ENCODE results near the gene C1QL1.

C1QL1 gene

GRCh38 chr17:44968225-44969143, at the start of gene C1QL1:
Gene C1QL1 (minus strand): TSS chr17:44968303. CDS start chr17:44968048, 255 bp downstream.
- DNase-seq (ENCODE audit: low read depth in 2 of 2): peak; percentile 70 to 72

GRCh38 chr17:45016823-45017222, 48.7 kb upstream of the C1QL1 start:
- no peak for DNase-seq (ENCODE audit: low read depth in 2 of 2)

DNA sequence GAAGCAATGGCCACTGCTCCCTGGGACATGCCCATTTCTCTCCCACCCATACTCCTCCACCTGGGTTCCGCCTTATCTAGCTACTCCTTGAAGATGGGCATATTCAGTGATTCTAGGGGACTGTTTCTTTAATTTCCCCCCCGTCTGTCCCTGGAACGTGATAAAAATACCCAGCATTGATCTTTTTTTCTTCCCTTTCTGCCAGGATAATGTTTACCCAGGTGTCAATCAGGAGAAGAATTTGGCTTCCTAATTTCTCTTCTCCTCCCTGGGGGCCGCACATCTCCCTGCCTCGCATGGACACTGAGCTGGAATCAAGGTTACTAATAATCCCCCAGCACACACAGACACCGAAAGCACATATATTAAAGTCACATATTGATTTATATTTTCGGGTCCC, 48.1 kb upstream of the C1QL1 start:
- no peak for DNase-seq (ENCODE audit: low read depth in 2 of 2)

DNA sequence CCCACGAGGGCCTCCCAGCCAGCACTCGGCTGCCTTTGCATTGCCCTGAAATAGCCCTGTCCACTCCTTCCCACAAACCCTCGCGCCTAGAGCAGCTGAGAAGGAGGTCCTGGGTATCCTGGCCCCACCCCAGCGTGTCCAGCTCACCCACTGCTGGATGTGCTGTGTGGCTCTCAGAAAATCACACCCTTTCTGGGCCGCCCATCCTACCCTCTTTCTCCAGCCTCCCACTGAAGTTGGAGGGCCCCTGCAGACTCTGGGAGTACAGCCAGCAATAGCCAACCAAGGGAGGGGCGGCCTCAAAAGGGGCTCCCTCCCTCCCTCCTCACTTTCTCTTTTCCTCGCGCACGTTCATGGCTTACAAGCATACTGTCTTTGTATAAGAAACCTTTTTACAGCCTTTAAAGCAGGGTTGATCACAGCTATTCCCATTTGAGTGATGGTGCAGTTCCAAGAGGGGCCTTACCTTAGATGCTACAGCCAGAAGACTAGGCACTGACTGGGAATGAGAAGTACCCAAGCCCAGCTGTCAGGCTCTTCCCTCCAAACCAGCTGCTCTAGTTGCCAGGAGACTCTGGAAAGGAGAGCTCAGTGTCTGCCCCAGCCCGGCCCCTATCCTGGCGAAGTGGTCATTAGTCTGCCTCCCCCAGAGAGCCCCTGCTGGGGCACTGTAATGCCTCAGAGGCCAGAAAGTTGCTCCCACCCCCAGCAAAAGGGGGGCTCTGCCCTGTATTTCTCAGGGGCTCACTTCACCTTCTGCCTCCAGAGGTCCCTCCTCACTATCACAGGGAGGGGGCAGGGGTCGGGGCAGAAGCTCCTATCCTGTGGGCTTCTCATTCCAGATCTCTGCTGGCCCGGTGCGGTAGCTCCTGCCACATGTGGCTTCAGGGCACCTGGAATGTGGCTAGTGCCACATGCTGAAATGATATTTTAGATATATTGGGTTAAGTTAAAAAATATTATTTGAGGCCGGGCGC, 45.2 kb upstream of the C1QL1 start:
- DNase-seq (ENCODE audit: low read depth in 2 of 2): no peak

- DNase-seq (ENCODE audit: low read depth in 2 of 2): no peak
Measured at GRCh38 chr17:45011767-45012166, 43.7 kb upstream of the C1QL1 start.

DNA sequence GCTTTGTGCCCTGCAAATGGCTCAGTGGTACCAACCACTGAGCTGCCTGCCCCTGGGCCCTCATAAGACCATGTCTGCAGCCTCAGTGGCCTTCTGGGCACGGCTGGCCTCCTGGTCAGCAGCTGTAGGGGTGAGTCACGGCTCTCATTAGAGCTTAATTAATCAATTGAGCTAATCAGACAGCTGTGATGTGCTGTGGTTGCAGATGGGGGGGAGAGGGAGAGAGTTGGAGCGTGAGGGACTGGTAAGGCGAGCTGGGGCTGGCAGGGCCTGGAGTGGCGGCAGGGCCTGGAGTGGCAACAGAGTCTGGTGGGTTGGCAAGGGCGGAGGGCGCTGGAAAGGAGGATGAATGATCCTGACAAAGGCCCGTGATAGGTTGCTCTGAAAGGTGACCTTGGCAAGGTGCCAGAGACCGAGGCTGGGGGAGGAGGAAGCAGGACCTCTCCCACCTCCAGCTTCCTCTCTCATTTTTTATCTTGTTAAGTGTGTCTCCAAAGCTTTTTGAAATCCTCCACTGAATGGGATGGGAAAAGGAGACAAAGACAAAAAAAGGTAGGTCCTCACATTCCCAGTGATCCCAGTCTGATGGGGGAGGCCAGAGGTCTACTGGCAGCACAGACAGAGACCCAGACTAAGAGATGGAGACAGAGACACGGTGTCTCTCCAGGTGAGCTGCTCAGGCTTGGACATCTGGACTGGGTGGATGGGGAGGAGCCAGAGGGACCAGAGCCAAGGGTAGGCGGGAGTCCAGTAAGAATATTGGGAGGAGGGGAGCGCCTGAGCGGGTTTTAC, 41.8 kb upstream of the C1QL1 start:
- DNase-seq (ENCODE audit: low read depth in 2 of 2): no peak

DNA sequence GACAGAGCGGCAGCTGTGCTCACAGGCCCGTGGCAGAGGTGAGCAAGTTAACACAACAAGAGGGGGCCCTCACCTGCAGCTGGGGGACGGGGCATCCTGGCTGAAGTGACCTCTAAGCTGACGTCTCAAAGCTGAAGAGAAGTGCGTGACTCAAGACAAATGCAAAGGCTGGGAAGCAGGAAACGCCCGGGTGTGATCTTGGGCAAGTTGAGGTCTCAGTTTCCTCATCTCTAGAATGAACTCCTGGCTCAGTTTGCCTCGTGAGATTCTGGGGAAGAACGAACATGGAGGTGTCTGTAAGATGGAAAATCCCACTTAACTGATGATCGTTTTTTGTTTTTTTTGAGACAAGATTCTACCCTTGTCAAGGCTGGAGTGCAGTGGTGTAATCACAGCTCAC, 40.1 kb upstream of the C1QL1 start:
- no peak for DNase-seq (ENCODE audit: low read depth in 2 of 2)

DNA sequence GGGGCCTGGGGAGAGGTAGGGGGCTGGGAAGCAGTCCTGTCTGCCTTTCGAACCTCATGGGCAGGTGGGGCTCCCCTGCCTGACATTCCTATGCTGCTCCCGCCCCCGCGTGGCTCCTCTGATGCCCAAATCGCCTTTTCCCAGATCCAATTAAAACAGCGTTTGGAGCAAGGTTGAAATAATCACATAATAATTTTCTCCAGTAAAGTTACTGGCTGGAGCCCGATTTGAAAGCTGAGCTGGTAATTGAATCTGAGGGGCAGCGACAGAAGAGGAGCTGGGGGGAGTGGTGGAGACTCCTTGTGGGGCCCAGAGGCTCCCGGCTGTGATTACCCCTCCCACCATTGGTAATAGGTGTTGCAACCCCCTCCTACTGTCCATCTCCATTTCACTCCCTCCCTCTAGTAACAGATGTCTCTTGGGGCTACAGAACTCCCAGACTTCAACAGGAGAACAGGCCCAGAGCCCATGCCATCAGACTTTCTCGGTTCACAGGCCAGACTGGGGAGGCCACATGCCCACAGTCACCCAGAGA, 38.9 kb upstream of the C1QL1 start:
- no peak for DNase-seq (ENCODE audit: low read depth in 2 of 2)

DNA sequence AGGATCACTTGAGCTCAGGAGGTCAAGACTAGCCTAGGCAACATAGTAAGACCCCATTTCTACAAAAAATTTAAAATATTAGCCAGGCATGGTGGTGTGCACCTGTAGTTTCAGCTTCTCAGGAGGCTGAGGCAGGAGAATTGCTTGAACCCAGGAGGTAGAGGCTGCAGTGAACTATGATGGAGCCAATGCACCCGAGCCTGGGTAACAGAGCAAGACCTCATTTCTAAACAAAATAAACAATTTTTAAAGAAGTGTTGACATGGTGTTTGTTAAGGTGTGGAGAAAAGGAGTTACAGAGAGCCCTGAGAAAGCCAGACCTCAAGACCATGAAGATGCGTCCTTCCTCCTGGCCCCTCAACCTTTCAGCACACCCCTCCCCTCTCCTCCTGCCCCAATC, 37.6 kb upstream of the C1QL1 start:
- no peak for DNase-seq (ENCODE audit: low read depth in 2 of 2)

DNA sequence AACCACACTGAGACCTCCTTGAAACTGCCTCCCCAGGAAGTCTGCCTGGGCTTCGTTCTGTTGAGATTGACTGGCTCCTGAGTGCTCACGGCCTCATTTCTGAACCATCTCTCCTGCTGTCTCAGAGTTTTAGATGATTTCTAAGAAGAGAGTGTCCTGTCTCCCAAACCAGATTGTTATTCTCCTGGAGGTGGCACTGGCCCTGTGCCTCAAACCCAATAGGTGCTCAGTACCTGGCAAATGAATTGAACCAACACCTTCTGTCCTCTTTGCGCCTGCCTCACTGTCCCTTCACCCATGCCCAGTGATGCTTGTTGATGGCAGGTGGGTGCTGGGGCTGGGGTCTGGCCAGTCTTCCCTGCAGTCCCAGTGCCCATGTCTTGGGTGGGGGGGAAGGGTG, 36.3 kb upstream of the C1QL1 start:
- no peak for DNase-seq (ENCODE audit: low read depth in 2 of 2)

DNA sequence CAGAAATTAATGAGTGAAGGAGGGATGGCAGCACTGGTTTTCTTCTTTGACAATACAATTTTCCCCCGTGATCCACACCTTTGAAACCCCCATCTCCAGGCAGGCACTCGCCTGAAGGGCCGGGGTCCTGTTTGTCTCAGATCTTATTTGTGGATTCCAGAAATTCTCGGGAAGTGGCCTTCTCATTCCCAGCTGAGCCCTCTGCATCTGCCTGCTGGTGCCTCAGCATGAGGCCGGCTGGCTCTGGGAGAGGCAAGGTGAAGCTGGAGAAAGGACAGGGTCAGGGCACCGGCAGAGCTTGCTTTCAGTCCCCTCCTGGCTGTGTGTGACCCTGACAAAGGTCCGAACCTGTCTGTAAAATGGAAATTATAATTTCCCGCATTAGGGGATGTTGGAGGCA, 35.8 kb upstream of the C1QL1 start:
- no peak for DNase-seq (ENCODE audit: low read depth in 2 of 2)

- no peak for DNase-seq (ENCODE audit: low read depth in 2 of 2)
Measured at GRCh38 chr17:45001310-45001709, 33.2 kb upstream of the C1QL1 start.

- no peak for DNase-seq (ENCODE audit: low read depth in 2 of 2)
Measured at GRCh38 chr17:44999433-44999832, 31.3 kb upstream of the C1QL1 start.

DNA sequence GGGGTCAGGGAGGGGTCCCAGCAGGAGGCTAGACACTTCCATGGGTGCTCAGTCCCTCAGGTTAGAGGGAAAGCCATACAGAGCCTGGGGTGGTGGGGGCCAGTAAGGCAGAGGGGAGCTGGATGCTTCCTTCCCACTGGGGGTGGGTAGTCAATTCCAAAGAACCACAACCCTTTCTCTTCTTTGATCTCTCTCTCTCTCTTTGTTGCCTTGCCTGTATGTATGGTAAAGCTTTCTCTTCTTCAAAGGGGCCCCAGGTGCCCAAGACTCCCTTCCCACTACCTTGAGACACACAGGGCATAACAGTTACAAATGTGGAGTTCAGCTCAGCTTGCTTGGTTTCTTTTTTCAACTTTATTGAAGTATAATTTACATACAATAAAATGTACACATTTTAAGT, 30.5 kb upstream of the C1QL1 start:
- DNase-seq (ENCODE audit: low read depth in 2 of 2): no peak

DNA sequence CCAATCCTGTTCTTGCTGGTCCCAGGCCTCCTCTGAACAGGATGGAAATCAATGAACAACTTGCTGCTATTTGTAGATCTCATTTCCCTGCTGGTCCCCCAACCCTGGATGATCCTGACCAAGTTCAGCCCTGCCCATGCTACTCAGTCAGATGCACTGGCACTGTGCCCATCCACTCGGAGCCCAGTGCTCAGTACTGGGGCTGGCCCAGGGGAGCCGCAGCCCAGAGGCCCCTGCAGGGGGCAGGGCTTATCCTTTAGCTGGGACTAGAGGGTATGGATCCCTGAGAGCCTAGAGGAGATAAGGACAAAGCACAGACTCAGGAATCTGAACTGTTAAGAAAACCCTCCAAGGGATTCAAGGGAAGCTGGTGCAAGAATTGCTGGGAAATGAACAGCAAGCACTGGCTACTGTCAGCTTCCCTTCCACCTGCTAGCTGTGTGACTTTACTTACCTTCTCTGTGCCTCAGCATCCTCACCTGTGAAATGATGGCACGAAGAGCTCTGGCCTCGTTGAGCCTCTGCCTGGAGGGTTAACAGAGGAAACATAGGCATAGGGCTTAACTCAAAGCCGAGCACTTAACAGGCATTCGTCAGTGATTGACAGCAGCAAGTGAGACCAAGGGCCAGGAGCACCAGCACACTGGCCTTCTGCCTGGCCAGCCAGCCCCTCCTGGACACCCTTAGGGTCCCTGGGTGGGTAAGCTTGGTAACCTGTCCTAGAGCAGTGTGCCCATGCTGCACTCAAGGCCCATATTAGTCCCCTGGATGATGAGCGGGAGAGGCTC, 29.8 kb upstream of the C1QL1 start:
- no peak for DNase-seq (ENCODE audit: low read depth in 2 of 2)

DNA sequence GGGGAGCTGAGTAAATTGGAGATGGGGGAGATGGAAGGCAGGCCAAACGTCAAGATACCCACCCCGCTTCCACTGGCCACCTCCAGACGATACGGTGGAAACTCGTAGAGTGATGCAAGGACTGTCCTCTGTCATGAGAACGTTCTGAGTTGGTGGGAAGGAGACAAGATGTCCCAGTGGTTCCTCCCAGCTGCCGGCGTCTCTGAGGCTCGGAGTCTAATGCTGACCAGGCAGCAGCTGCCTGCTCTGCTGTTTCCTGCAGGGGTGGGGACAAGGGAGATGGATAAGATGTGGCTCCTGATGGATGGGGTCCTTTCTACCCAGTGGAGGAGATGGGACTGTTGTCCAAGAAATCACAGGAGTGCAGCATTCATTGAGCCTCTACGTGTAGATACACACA, 28.2 kb upstream of the C1QL1 start:
- no peak for DNase-seq (ENCODE audit: low read depth in 2 of 2)

GRCh38 chr17:44995436-44996001, 27.4 kb upstream of the C1QL1 start:
- DNase-seq (ENCODE audit: low read depth in 2 of 2): no peak

- no peak for DNase-seq (ENCODE audit: low read depth in 2 of 2)
Measured at GRCh38 chr17:44992242-44992939, 24.3 kb upstream of the C1QL1 start.

DNA sequence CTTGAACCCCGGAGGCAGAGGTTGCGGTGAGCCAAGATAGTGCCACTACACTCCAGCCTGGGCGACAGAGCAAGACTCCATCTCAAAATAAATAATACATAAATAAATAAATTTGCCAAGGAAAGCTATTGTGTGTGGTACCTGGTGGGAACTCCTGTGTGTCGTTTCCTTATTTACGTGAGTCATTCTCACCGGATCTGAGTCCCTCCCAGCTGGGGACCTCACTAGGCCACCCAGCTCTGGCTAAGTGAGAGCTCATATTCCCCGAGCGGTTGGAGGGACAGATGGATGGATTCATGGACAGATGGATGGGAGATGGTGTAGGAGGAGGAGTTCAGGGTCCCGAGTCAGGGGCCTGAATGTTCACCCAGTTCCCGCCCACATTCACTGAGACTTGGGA, 22.9 kb upstream of the C1QL1 start:
- no peak for DNase-seq (ENCODE audit: low read depth in 2 of 2)
